Breast epithelium (tissue), 4 donors: Measurements from ENCODE around the gene XKR7. TPM values are rescaled to one million over a fixed set of nuclear protein-coding genes. Genes with fewer than 3 reads are reported as not detected.

ENCODE experiments used
- DNase-seq, 2 donors: peaks; one replicate each; pipeline ENCODE4 v3.0.0-alpha.2; 2019; ENCODE audit warnings: low spot score in 2 of 2
- H3K27ac ChIP-seq, 2 donors: fragments of 200-600 bp; sonication (generic) in 1 of 2; one replicate each; pipeline ENCODE4 v1.5.1; 2016 to 2019; ENCODE audit warnings: mild to moderate bottlenecking in 1 of 2
- H3K27me3 ChIP-seq, 2 donors: fragments of 200-600 bp; sonication (generic) in 1 of 2; one replicate each; pipeline versions ENCODE4 v1.5.1 to v1.6.0; 2017 to 2019; ENCODE audit warnings: control low read depth in 1 of 2, mild to moderate bottlenecking in 1 of 2
- H3K36me3 ChIP-seq: fragments of 200-600 bp; one replicate; pipeline ENCODE4 v1.5.1; 2019
- H3K4me1 ChIP-seq, 2 donors: fragments of 200-600 bp; sonication (generic); one replicate each; pipeline ENCODE4 v1.5.1; 2016 to 2019; ENCODE audit warnings: control low read depth in 1 of 2
- H3K4me3 ChIP-seq, 3 donors: fragments of 200-600 bp; sonication (generic); 1 replicate in 2 of 3; 2 replicates in 1 of 3; pipeline ENCODE4 v1.5.1; 2016 to 2019; ENCODE audit warnings: mild to moderate bottlenecking in 3 of 3, moderate library complexity in 2 of 3
- H3K9me3 ChIP-seq, 2 donors: fragments of 200-600 bp; sonication (generic) in 1 of 2; one replicate each; pipeline ENCODE4 v1.5.1; 2016 to 2019; ENCODE audit warnings: control low read depth in 1 of 2
- CTCF ChIP-seq, 3 donors: fragments of 450-650 bp; IDR thresholded peaks; one replicate each; pipeline ENCODE4 v1.5.1; 2016 to 2017; ENCODE audit warnings: antibody characterized with exemption in 3 of 3, mild to moderate bottlenecking in 3 of 3, moderate library complexity in 3 of 3
- POLR2A ChIP-seq: fragments of 450-650 bp; IDR thresholded peaks from one replicate; pipeline ENCODE4 v1.6.1; 2016; ENCODE audit warnings: antibody characterized with exemption, mild to moderate bottlenecking, moderate library complexity
- POLR2AphosphoS5 ChIP-seq, 3 donors: sonication (generic); formaldehyde crosslinking; IDR thresholded peaks; one replicate each; pipeline ENCODE4 v1.6.1; 2017; ENCODE audit warnings: antibody characterized with exemption in 3 of 3
- intact Hi-C: fragments of 100-400 bp; cut with DNase I; formaldehyde crosslinking; loops from one replicate; pipeline ENCODE4 v1.15.1; 2023; ENCODE audit warnings: low total_unique reads
- total RNA-seq, 3 donors: library from RNA; depleted of rRNA; stranded (reverse); fragments of >200 nt; gene quantifications; one replicate each; pipeline ENCODE4 v1.1.0, GENCODE V29; 2016

The XKR7 gene
- total RNA-seq, 3 donors from 2014 or later, result not detected

GRCh38 chr20:32045999-32046398 is 78.0 kb downstream of the XKR7 start:
- intact Hi-C loops, result no loop called here
- DNase-seq, result no peak
- H3K9me3 ChIP-seq, result no peaks in the 10 kb centered on the region
- H3K4me3 ChIP-seq, result no peak overlapping the region
- H3K36me3 ChIP-seq, result no peaks in the 10 kb centered on the region
- peaks cover 0 to 15% of the 10 kb centered on the region in 2 donors for H3K27me3 ChIP-seq
- no peaks in the 10 kb centered on the region for H3K4me1 ChIP-seq
- H3K27ac ChIP-seq, result no peak overlapping the region
- TF ChIP-seq CTCF (IDR thresholded peaks at IDR 0.05) (no peak), POLR2AphosphoS5 (IDR thresholded peaks at IDR 0.05) (no peak), POLR2A (no peak)

GRCh38 chr20:32050324-32050841 is 82.4 kb downstream of the XKR7 start:
- Histone ChIP-seq H3K36me3 (no peaks in the 10 kb centered on the region), H3K4me1 (no peaks in the 10 kb centered on the region), H3K9me3 (no peaks in the 10 kb centered on the region), H3K27ac (no peak overlapping the region), H3K4me3 (no peak overlapping the region), H3K27me3 (peaks cover 3 to 43% of the 10 kb centered on the region in 2 donors)
- DNase-seq, result no peak
- intact Hi-C loops, result no loop called here
- TF ChIP-seq POLR2AphosphoS5 (IDR thresholded peaks at IDR 0.05), result no peak

- H3K4me3 ChIP-seq, result peak overlapping the region in 1 of 3 donors; percentile 15
- DNase-seq, result no peak
These were observed 83.1 kb downstream of the XKR7 start for GRCh38 chr20:32050851-32051556.

GRCh38 chr20:32051720-32052089 is 83.8 kb downstream of the XKR7 start:
- intact Hi-C loops, result no loop called here
- no peak overlapping the region for H3K27ac ChIP-seq
- TF ChIP-seq POLR2AphosphoS5 (IDR thresholded peaks at IDR 0.05), result no peak
- TF ChIP-seq POLR2A, result no peak
- TF ChIP-seq CTCF (IDR thresholded peaks at IDR 0.05), result no peak
- peaks cover 3 to 43% of the 10 kb centered on the region in 2 donors for H3K27me3 ChIP-seq
- H3K36me3 ChIP-seq, result no peaks in the 10 kb centered on the region
- no peaks in the 10 kb centered on the region for H3K4me1 ChIP-seq
- no peaks in the 10 kb centered on the region for H3K9me3 ChIP-seq
- H3K4me3 ChIP-seq, result peak overlapping the region; percentile 18 to 60 (median 52)
- DNase-seq, result no peak

More at GRCh38 chr20:32050851-32051556, 83.1 kb downstream of the XKR7 start:
- intact Hi-C loops, result no loop called here
- Histone ChIP-seq H3K9me3 (no peaks in the 10 kb centered on the region), H3K36me3 (no peaks in the 10 kb centered on the region), H3K4me1 (no peaks in the 10 kb centered on the region), H3K27me3 (peaks cover 3 to 43% of the 10 kb centered on the region in 2 donors), H3K27ac (no peak overlapping the region)
- TF ChIP-seq POLR2AphosphoS5 (IDR thresholded peaks at IDR 0.05), result no peak
- TF ChIP-seq POLR2A, result no peak
- TF ChIP-seq CTCF (IDR thresholded peaks at IDR 0.05), result no peak

- no peaks in the 10 kb centered on the region for H3K9me3 ChIP-seq
- peak within 1 kb of the TSS; percentile 18 to 60 (median 52) for H3K4me3 ChIP-seq
- H3K27me3 ChIP-seq, result peaks cover 3 to 49% of the 10 kb centered on the region in 2 donors
- no peak for DNase-seq
- H3K36me3 ChIP-seq, result no peaks in the 10 kb centered on the region
- H3K4me1 ChIP-seq, result no peaks in the 10 kb centered on the region
- H3K27ac ChIP-seq, result no peak within 1 kb of the TSS
- intact Hi-C loops, result no loop called here
- no peak for TF ChIP-seq POLR2A
- no peak for TF ChIP-seq CTCF (IDR thresholded peaks at IDR 0.05)
- no peak for TF ChIP-seq POLR2AphosphoS5 (IDR thresholded peaks at IDR 0.05)
These were observed 84.3 kb downstream of the XKR7 start, which contains the start of gene HCK for GRCh38 chr20:32052090-32052777. TSS of gene HCK (plus strand) at chr20:32052242.
